Measurements from ENCODE around the gene PCYOX1L. TPM values are rescaled to one million over a fixed set of nuclear protein-coding genes. Genes with fewer than 3 reads are reported as not detected.

PCYOX1L gene
- total and polyA plus RNA-seq, 2 of the 8 experiments (the other 6 are each of a cell fraction or from before 2014, with no cell fraction given), result 6.8 to 17.2 TPM

DNA sequence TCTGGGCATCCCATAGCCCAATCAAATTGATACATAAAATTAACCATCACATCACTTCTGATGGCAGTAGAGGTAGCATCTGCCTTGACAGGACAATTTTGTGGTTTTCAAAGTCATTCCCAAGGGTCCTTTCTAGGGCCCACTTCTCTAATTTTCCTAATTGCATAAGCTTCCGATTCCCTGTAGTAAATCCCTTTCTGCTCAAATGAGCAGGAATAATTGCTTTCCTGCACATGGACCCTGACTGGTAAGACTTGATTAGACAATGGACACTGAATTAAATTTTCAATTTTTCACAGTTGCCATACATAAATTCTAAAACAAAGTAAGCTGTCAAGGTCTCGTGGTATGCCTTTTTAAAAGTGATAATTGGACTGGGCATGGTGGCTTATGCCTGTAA is 43.2 kb downstream of the PCYOX1L start:
- H4K91ac ChIP-seq (replicated peaks; ENCODE audit: insufficient read length, low read length), result no peak overlapping the region
- H3K23me2 ChIP-seq (ENCODE audit: low read depth, low read length), result no peaks in the 10 kb centered on the region; the same call in 1 of the 2 replicates
- peaks cover 0 to 4% (median under 1%) of the 10 kb centered on the region in 4 experiments; a peak in 1 of 7 replicates for H3K4me1 ChIP-seq (replicated peaks in 1 of 4; ENCODE audit: control insufficient read depth in 3 of 4, insufficient read depth in 4 of 4, low read length in 3 of 4)
- H2BK120ac ChIP-seq (replicated peaks; ENCODE audit: low read depth, low read length), result no peak overlapping the region
- no peak overlapping the region for H4K5ac ChIP-seq (ENCODE audit: insufficient read length, low read depth, low read length)
- H3K79me2 ChIP-seq (ENCODE audit: control insufficient read depth in 1 of 2, insufficient read depth in 2 of 2, low read length in 2 of 2), result no peaks in the 10 kb centered on the region
- no peaks in the 10 kb centered on the region for H3K79me1 ChIP-seq (ENCODE audit: low read depth, low read length)
- no peak overlapping the region for H3K4me2 ChIP-seq (ENCODE audit: insufficient read depth in 1 of 2, low read depth in 2 of 2, low read length in 2 of 2)
- H3K4ac ChIP-seq (replicated peaks; ENCODE audit: insufficient read length, low read depth, low read length), result no peak overlapping the region
- no peak overlapping the region for H3K14ac ChIP-seq (ENCODE audit: insufficient read length)
- no peaks in the 10 kb centered on the region; a peak in 1 of 7 replicates for H3K27me3 ChIP-seq (replicated peaks in 1 of 4; ENCODE audit: control insufficient read depth in 3 of 4, extremely low read depth in 1 of 4, insufficient read depth in 3 of 4, low read length in 3 of 4)
- H2BK20ac ChIP-seq (ENCODE audit: low read length), result no peak overlapping the region
- H2BK15ac ChIP-seq (ENCODE audit: low read length), result no peak overlapping the region
- no peak overlapping the region for H2AFZ ChIP-seq (ENCODE audit: low read length)
- FAIRE-seq, result no peak
- H4K20me1 ChIP-seq (replicated peaks in 1 of 2; ENCODE audit: control insufficient read depth in 1 of 2, insufficient read depth in 2 of 2, low read length in 2 of 2), result no peaks in the 10 kb centered on the region
- POLR2A ChIA-PET (ENCODE audit: partially characterized antibody), result no interaction called here
- CTCF ChIA-PET (ENCODE audit: partially characterized antibody), result interaction anchor here (0.8 to 3.6 kb wide), 11 partner anchors 13 to 87 kb away, joined by 3 to 33 read pairs (median 6); no protein-coding TSS in a partner anchor
- H3K23ac ChIP-seq (ENCODE audit: insufficient read length), result no peak overlapping the region
- DNase-seq (ENCODE audit: low read depth in 1 of 2, low spot score in 2 of 2), result no peak
- H3K9ac ChIP-seq (replicated peaks in 1 of 4; ENCODE audit: extremely low read depth in 1 of 4, low read depth in 3 of 4, low read length in 3 of 4), result no peak overlapping the region
- H2BK12ac ChIP-seq (ENCODE audit: low read depth, low read length), result no peak overlapping the region
- no peak overlapping the region for H4K8ac ChIP-seq (ENCODE audit: extremely low read depth, insufficient read depth, low read length)
- no peaks in the 10 kb centered on the region for H3K36me3 ChIP-seq (ENCODE audit: control insufficient read depth in 2 of 4, insufficient read depth in 4 of 4, low read length in 3 of 4)
- H3K9me3 ChIP-seq (ENCODE audit: insufficient read depth in 2 of 2, low read depth in 1 of 2, low read length in 1 of 2), result no peaks in the 10 kb centered on the region
- H3K4me3 ChIP-seq (ENCODE audit: extremely low read depth in 1 of 4, insufficient read depth in 2 of 4, low read depth in 3 of 4, low read length in 4 of 4), result no peak overlapping the region
- no peak overlapping the region for H3K18ac ChIP-seq (ENCODE audit: extremely low read depth, low read length)
- no peak overlapping the region for H2BK5ac ChIP-seq (ENCODE audit: low read depth, low read length)
- H3K56ac ChIP-seq (replicated peaks; ENCODE audit: insufficient read length, low read depth, low read length), result no peak overlapping the region
- no peak overlapping the region for H3K27ac ChIP-seq (ENCODE audit: low read depth, low read length)
- no peak overlapping the region for H2AK5ac ChIP-seq (ENCODE audit: low read depth, low read length)
- WGBS, 2 experiments (ENCODE audit: extremely low coverage in 1 of 2, insufficient coverage in 1 of 2, insufficient read length in 1 of 2, insufficient replicate concordance in 2 of 2, low coverage in 1 of 2, low lambda C conversion rate in 2 of 2, missing lambda C conversion rate in 1 of 2), result 78% methylated on average over 2 of the region's 2 CpGs; no CpG with 5 or more reads in 1 of the 2 experiments
- TF ChIP-seq JUND (IDR thresholded peaks at IDR 0.05; ENCODE audit: low read length) (no peak), HDAC2 (IDR thresholded peaks at IDR 0.05; ENCODE audit: borderline replicate concordance in 1 of 2, low read depth in 2 of 2, low read length in 2 of 2) (no peak), TAF7 (optimal IDR thresholded peaks at IDR 0.05; ENCODE audit: borderline replicate concordance, low read depth, low read length) (no peak), BRCA1 (IDR thresholded peaks at IDR 0.05; ENCODE audit: low read depth, low read length) (no peak), NRF1 (IDR thresholded peaks at IDR 0.05; ENCODE audit: low read depth, low read length) (no peak), RBBP5 (IDR thresholded peaks at IDR 0.05; ENCODE audit: borderline replicate concordance, low read depth, low read length) (no peak), SP4 (IDR thresholded peaks at IDR 0.05; ENCODE audit: low read length) (no peak), EZH2 (IDR thresholded peaks at IDR 0.05; ENCODE audit: low read depth, low read length, severe bottlenecking) (no peak), TAF1 (IDR thresholded peaks at IDR 0.05; ENCODE audit: low read depth, low read length) (no peak), SUZ12 (IDR thresholded peaks at IDR 0.05; ENCODE audit: low read length) (no peak), CREB1 (IDR thresholded peaks at IDR 0.05) (no peak)
- TF ChIP-seq, protein P1, sequence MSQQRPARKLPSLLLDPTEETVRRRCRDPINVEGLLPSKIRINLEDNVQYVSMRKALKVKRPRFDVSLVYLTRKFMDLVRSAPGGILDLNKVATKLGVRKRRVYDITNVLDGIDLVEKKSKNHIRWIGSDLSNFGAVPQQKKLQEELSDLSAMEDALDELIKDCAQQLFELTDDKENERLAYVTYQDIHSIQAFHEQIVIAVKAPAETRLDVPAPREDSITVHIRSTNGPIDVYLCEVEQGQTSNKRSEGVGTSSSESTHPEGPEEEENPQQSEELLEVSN (IDR thresholded peaks at IDR 0.05), result no peak
- TF ChIP-seq, protein P2, sequence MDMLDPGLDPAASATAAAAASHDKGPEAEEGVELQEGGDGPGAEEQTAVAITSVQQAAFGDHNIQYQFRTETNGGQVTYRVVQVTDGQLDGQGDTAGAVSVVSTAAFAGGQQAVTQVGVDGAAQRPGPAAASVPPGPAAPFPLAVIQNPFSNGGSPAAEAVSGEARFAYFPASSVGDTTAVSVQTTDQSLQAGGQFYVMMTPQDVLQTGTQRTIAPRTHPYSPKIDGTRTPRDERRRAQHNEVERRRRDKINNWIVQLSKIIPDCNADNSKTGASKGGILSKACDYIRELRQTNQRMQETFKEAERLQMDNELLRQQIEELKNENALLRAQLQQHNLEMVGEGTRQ (IDR thresholded peaks at IDR 0.05; ENCODE audit: low read length), result no peak
